HepG2 (cell line): ENCODE data around the gene FRMD1. TPM values are rescaled to one million over a fixed set of nuclear protein-coding genes. Genes with fewer than 3 reads are reported as not detected.

Experiments used
- ATAC-seq: fragments of 200-7000 bp; cut with Tn5 transposase; 3 replicates; pipeline ENCODE4 v1.9.1; 2020; ENCODE audit warnings: mild to moderate bottlenecking, moderate library complexity
- BruUV-seq: library from RNA; stranded (reverse); fragments of 400-500 nt; replicated peaks from 2 replicates; lab custom pipeline; 2021; lab: Mats Ljungman, UMichigan
- CTCF ChIA-PET: fragments of 300-600 bp; formaldehyde crosslinking; extraction: SDS; loops from one replicate; lab custom pipeline; 2021; ENCODE audit warnings: low total read pairs, inconsistent platforms, low intra/inter-chr PET ratio; lab: Yijun Ruan, JAX
- POLR2A ChIA-PET: fragments of 350-600 bp; sonication (Branson Sonifier 250); formaldehyde crosslinking; loops from one replicate; lab custom pipeline; 2020; ENCODE audit warnings: antibody characterized with exemption, inconsistent platforms; lab: Yijun Ruan, JAX
- DNase-seq: peaks from one replicate; pipeline ENCODE4 v3.0.0-alpha.2; 2015; ENCODE audit warnings: low spot score
- FAIRE-seq: peaks from 3 replicates; lab custom pipeline; 2011; peaks lifted over from hg19 to GRCh38; lab: Jason Lieb, UNC
- H2AFZ ChIP-seq: one replicate; pipeline ENCODE4 v1.6.1; 2011; ENCODE audit warnings: low read length, inconsistent platforms
- H3K27ac ChIP-seq: fragments of 300-600 bp; 3 replicates; pipeline ENCODE4 v1.8.0; 2011; ENCODE audit warnings: mixed run types, mild to moderate bottlenecking, mixed read lengths, low read length, inconsistent platforms; ENCODE audit not compliant: insufficient read depth; ENCODE audit errors: extremely low read length
- H3K27me3 ChIP-seq, 2 experiments: fragments of 200-600 bp in 1 of 2; 2 replicates in 1 of 2; 3 replicates in 1 of 2; pipeline versions ENCODE4 v1.6.0 to v1.8.0; 2011; ENCODE audit warnings: low read length in 2 of 2, mild to moderate bottlenecking in 2 of 2, moderate library complexity in 2 of 2, inconsistent platforms in 1 of 2; ENCODE audit not compliant: insufficient read depth in 2 of 2, control insufficient read depth in 1 of 2
- H3K36me3 ChIP-seq, 2 experiments: fragments of 200-600 bp in 1 of 2; replicated peaks in 1 of 2; 2 replicates in 1 of 2; 3 replicates in 1 of 2; pipeline versions ENCODE4 v1.5.1 to v1.8.0; 2011; ENCODE audit warnings: low read length in 2 of 2, inconsistent platforms in 1 of 2; ENCODE audit not compliant: insufficient read depth in 2 of 2, control insufficient read depth in 1 of 2
- H3K4me1 ChIP-seq: 2 replicates; pipeline ENCODE4 v1.5.1; 2012; ENCODE audit warnings: low read length, inconsistent platforms; ENCODE audit not compliant: insufficient read depth
- H3K4me2 ChIP-seq: 2 replicates; pipeline ENCODE4 v1.6.0; 2011; ENCODE audit warnings: low read depth, low read length, inconsistent platforms
- H3K4me3 ChIP-seq, 3 experiments: fragments of 200-600 bp in 1 of 3; sonication (generic), shearing (Covaris generic) in 1 of 3; replicated peaks in 1 of 3; 2 replicates each; pipeline ENCODE4 v1.5.1; 2011 to 2016; ENCODE audit warnings: low read length in 3 of 3, inconsistent platforms in 2 of 3, low read depth in 2 of 3, mild to moderate bottlenecking in 2 of 3, control low read depth in 1 of 3, mixed read lengths in 1 of 3; ENCODE audit not compliant: insufficient read depth in 1 of 3
- H3K79me2 ChIP-seq: one replicate; pipeline ENCODE4 v1.6.1; 2011; ENCODE audit warnings: low read length, inconsistent platforms; ENCODE audit not compliant: insufficient read depth
- H3K9ac ChIP-seq: 2 replicates; pipeline ENCODE4 v1.6.0; 2011; ENCODE audit warnings: mild to moderate bottlenecking, low read depth, low read length, inconsistent platforms; ENCODE audit not compliant: insufficient read depth
- H3K9me3 ChIP-seq: 2 replicates; pipeline ENCODE4 v1.5.1; 2012; ENCODE audit warnings: mild to moderate bottlenecking, low read length
- H4K20me1 ChIP-seq: 2 replicates; pipeline ENCODE4 v1.6.0; 2011; ENCODE audit warnings: inconsistent platforms, mild to moderate bottlenecking, low read length, moderate library complexity; ENCODE audit not compliant: insufficient read depth
- AGO2 ChIP-seq: fragments of 200-400 bp; formaldehyde crosslinking; optimal IDR thresholded peaks from 2 replicates; pipeline ENCODE3; 2017; ENCODE audit warnings: mild to moderate bottlenecking, low read depth, low read length, moderate library complexity
- ASH2L ChIP-seq: fragments of 300-600, 200-600 bp; sonication (generic); IDR thresholded peaks from 2 replicates; pipeline ENCODE4 v1.7.0; 2017; ENCODE audit warnings: low read depth, mild to moderate bottlenecking, moderate library complexity, mixed read lengths, low read length; ENCODE audit not compliant: insufficient read length
- HDAC2 ChIP-seq: sonication (generic); formaldehyde crosslinking; IDR thresholded peaks from 2 replicates; pipeline ENCODE4 v1.4.0; 2020; ENCODE audit warnings: missing genetic modification reagents
- HMGA1 ChIP-seq: sonication (generic); formaldehyde crosslinking; conservative IDR thresholded peaks from 2 replicates; pipeline ENCODE4 v1.4.0; 2020; ENCODE audit warnings: missing genetic modification reagents
- KLF12 ChIP-seq: sonication (generic); formaldehyde crosslinking; IDR thresholded peaks from 2 replicates; pipeline ENCODE4 v1.4.0; 2020; ENCODE audit warnings: missing genetic modification reagents, borderline replicate concordance
- KLF15 ChIP-seq: sonication (generic); formaldehyde crosslinking; IDR thresholded peaks from 2 replicates; pipeline ENCODE4 v1.8.1; 2023; ENCODE audit warnings: borderline replicate concordance, mild to moderate bottlenecking, inconsistent platforms, missing genetic modification reagents, mixed read lengths
- NPAS2 ChIP-seq: sonication (generic); formaldehyde crosslinking; IDR thresholded peaks from 2 replicates; pipeline ENCODE4 v1.8.0; 2022; ENCODE audit warnings: mild to moderate bottlenecking, missing genetic modification reagents, borderline replicate concordance
- PAWR ChIP-seq: sonication (generic); formaldehyde crosslinking; IDR thresholded peaks from 2 replicates; pipeline ENCODE4 v1.4.0; 2020; ENCODE audit warnings: missing genetic modification reagents, mild to moderate bottlenecking, borderline replicate concordance
- POLR2A ChIP-seq, 2 experiments: IDR thresholded peaks; 2 replicates each; pipeline ENCODE4 v1.6.1; 2011; ENCODE audit warnings: low read depth in 2 of 2, low read length in 2 of 2, mild to moderate bottlenecking in 1 of 2, moderate library complexity in 1 of 2; ENCODE audit not compliant: insufficient read depth in 1 of 2
- SP2 ChIP-seq: sonication (generic); formaldehyde crosslinking; IDR thresholded peaks from 2 replicates; pipeline ENCODE4 v1.5.1; 2020; ENCODE audit warnings: mild to moderate bottlenecking, missing genetic modification reagents
- SRF ChIP-seq: IDR thresholded peaks from 2 replicates; pipeline ENCODE4 v1.6.1; 2011; ENCODE audit warnings: mild to moderate bottlenecking, low read depth, low read length, moderate library complexity
- TAF1 ChIP-seq: sonication (generic); formaldehyde crosslinking; IDR thresholded peaks from 2 replicates; pipeline ENCODE4 v1.4.0; 2020; ENCODE audit warnings: missing genetic modification reagents
- TBX3 ChIP-seq: fragments of 450-650 bp; IDR thresholded peaks from 2 replicates; pipeline ENCODE4 v1.6.1; 2017; ENCODE audit warnings: antibody characterized with exemption, mild to moderate bottlenecking, inconsistent platforms, borderline replicate concordance
- TFAP4 ChIP-seq: sonication (generic); IDR thresholded peaks from 2 replicates; pipeline ENCODE4 v1.6.1; 2016; ENCODE audit warnings: low read depth, borderline replicate concordance
- THYN1 ChIP-seq: sonication (generic); formaldehyde crosslinking; IDR thresholded peaks from 2 replicates; pipeline ENCODE4 v1.8.1; 2023; ENCODE audit warnings: low read depth, mild to moderate bottlenecking, moderate library complexity, missing genetic modification reagents, borderline replicate concordance
- U2AF2 ChIP-seq: fragments of 200-400 bp; formaldehyde crosslinking; IDR thresholded peaks from 2 replicates; pipeline ENCODE4 v1.6.1; 2017; ENCODE audit warnings: low read depth, mild to moderate bottlenecking, low read length
- ZFP36L2 ChIP-seq: sonication (generic); formaldehyde crosslinking; IDR thresholded peaks from 2 replicates; pipeline ENCODE4 v1.4.0; 2020; ENCODE audit warnings: missing genetic modification reagents
- ZNF12 ChIP-seq: sonication (generic); formaldehyde crosslinking; IDR thresholded peaks from 2 replicates; pipeline ENCODE4 v1.5.0; 2020; ENCODE audit warnings: missing genetic modification reagents
- ZNF484 ChIP-seq: sonication (generic); formaldehyde crosslinking; IDR thresholded peaks from 2 replicates; pipeline ENCODE4 v1.5.1; 2020; ENCODE audit warnings: mild to moderate bottlenecking, low read depth, missing genetic modification reagents, borderline replicate concordance
- ZNF589 ChIP-seq: sonication (generic); formaldehyde crosslinking; conservative IDR thresholded peaks from 2 replicates; pipeline ENCODE4 v1.8.0; 2022; ENCODE audit warnings: mild to moderate bottlenecking, moderate library complexity, missing genetic modification reagents
- ZNF720 ChIP-seq: sonication (generic); formaldehyde crosslinking; IDR thresholded peaks from 2 replicates; pipeline ENCODE4 v1.4.0; 2020; ENCODE audit warnings: missing genetic modification reagents
- ZSCAN5A ChIP-seq: sonication (generic); formaldehyde crosslinking; IDR thresholded peaks from 2 replicates; pipeline ENCODE4 v1.8.0; 2022; ENCODE audit warnings: mild to moderate bottlenecking, missing genetic modification reagents, borderline replicate concordance
- WGBS: methylation state at CpG from one replicate; pipeline ENCODE4 v1.1.6; 2017; ENCODE audit warnings: low lambda C conversion rate; 5-methylcytosine and 5-hydroxymethylcytosine counted together
- in situ Hi-C: cut with HindIII; loops from 2 replicates; pipeline ENCODE4 v1.10.0; 2017; ENCODE audit warnings: low pct_unique_long_range_greater_than_20kb; ENCODE audit not compliant: extremely low pct_ligation_motif_present
- intact Hi-C: fragments of 100-400 bp; cut with micrococcal nuclease; formaldehyde crosslinking; loops from one replicate; pipeline ENCODE4 v1.10.0; 2022; ENCODE audit not compliant: unreplicated experiment
- polyA plus RNA-seq, 8 experiments: library from polyadenylated mRNA; depleted of rRNA in 3 of 8; stranded (reverse) in 7 of 8; unstranded in 1 of 8; fragments of >200 nt; fragmentation: Illumina TruSeq in 4 of 8; extraction: Trizol in 4 of 8; gene quantifications; 2 replicates each; pipeline versions ENCODE4 v1.2.1 to v1.2.3, GENCODE V29; 2011 to 2016; ENCODE audit warnings: low read depth in 4 of 8, missing spikeins in 1 of 8, mixed read lengths in 1 of 8; ENCODE audit not compliant: insufficient read depth in 1 of 8
- total RNA-seq, 5 experiments: library from RNA; depleted of rRNA; stranded (reverse); fragments of >200 nt; fragmentation: Illumina TruSeq; extraction: Trizol; gene quantifications; 2 replicates each; pipeline ENCODE4 v1.2.3, GENCODE V29; 2016; ENCODE audit warnings: low read depth in 1 of 5

FRMD1 gene
- total and polyA plus RNA-seq, 2 of the 13 experiments (the other 11 are each of a cell fraction or from before 2014, with no cell fraction given): 0.01 TPM; not detected in 1

- TF ChIP-seq ZNF589 (no peak), AGO2 (no peak), TAF1 (CRISPR knock-in tag) (no peak)
Measured at GRCh38 chr6:168113226-168113625, 34.2 kb upstream of the FRMD1 start (continued).

DNA sequence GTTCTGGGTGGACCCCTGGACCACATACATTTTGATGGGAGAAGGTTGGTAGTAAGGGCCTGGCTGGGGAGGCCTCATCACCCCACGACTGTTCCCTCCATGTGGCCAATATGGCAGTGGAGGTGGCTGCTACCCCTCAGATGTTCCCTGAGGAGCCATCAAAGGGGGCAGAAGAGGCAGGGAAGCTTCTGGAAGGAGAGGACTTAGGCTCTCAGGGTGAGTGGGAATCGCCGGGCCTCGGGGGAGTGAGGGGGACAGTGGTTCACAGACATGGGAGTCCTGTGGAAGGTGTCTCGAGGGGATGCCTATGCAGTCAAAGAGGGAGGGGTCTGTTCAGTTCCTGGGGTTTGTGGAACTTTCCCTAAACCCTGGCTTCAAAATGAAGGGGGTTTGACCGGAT, 32.9 kb upstream of the FRMD1 start:
- TF ChIP-seq U2AF2: no peak
- no peak for TF ChIP-seq ZSCAN5A (CRISPR knock-in tag)
- TF ChIP-seq ZFP36L2 (CRISPR knock-in tag): no peak
- TF ChIP-seq HMGA1: no peak
- no peak for TF ChIP-seq TBX3
- no peak for TF ChIP-seq KLF15 (CRISPR knock-in tag)
- no peak for TF ChIP-seq ZNF12 (CRISPR knock-in tag)
- no peak for TF ChIP-seq TFAP4
- TF ChIP-seq PAWR (CRISPR knock-in tag): no peak
- no peak for TF ChIP-seq ASH2L
- no peak for TF ChIP-seq NPAS2
- no peak for TF ChIP-seq ZNF720
- TF ChIP-seq SRF: no peak
- TF ChIP-seq ZNF589: no peak
- TF ChIP-seq SP2: no peak
- no peak for TF ChIP-seq POLR2A (IDR thresholded peaks at IDR 0.05; ENCODE audit: insufficient read depth in 1 of 2, low read depth in 2 of 2, low read length in 2 of 2)
- TF ChIP-seq HDAC2 (CRISPR knock-in tag): no peak
- no peak for TF ChIP-seq KLF12
- TF ChIP-seq ZNF484: no peak
- TF ChIP-seq THYN1 (CRISPR knock-in tag): no peak
- Histone ChIP-seq H3K4me2 (no peak overlapping the region), H3K36me3 (no peaks in the 10 kb centered on the region), H3K9me3 (peaks cover 5% of the 10 kb centered on the region), H3K27me3 (peaks cover 0 to 12% of the 10 kb centered on the region in 2 experiments; a peak in 2 of 5 replicates), H3K27ac (no peak overlapping the region), H3K9ac (no peak overlapping the region), H3K79me2 (no peaks in the 10 kb centered on the region), H2AFZ (no peak overlapping the region), H3K4me3 (no peak overlapping the region), H4K20me1 (no peaks in the 10 kb centered on the region), H3K4me1 (peaks cover 4% of the 10 kb centered on the region)
- ATAC-seq: no peak
- intact Hi-C loops (no loop called here), in situ Hi-C loops (no loop called here)
- BruUV-seq: no TSS peak
- CTCF ChIA-PET: no interaction called here
- no peak for FAIRE-seq
- DNase-seq: no peak
- POLR2A ChIA-PET: no interaction called here
- 16% methylated on average over 6 of the region's 6 CpGs for WGBS
